Activated CD4-positive, CD25-positive, alpha-beta regulatory T cell treated with anti-CD3 and anti-CD28 coated beads, Interleukin-2, amount 50 U/mL, for 24 hours (primary cell): ENCODE data around the gene TMCC1.
"Not testable (repeated sequence)": the region's sequence is repeated elsewhere in the genome, so short reads cannot be mapped to it uniquely, and the experiment has no call there.

ENCODE experiments used
- ATAC-seq, 2 donors: fragments of 150-1000 bp; cut with Tn5 transposase; one replicate each; pipeline ENCODE4 v1.10.0; 2021; ENCODE audit warnings: mild to moderate bottlenecking in 1 of 2, moderate library complexity in 1 of 2

TMCC1 gene

GRCh38 chr3:129768728-129769127 lies 124.8 kb downstream of the TMCC1 start:
- ATAC-seq, result no peak

- ATAC-seq, result no peak
Observed at GRCh38 chr3:129766135-129766534, 127.4 kb downstream of the TMCC1 start.

- ATAC-seq, result no peak
Observed at GRCh38 chr3:129764090-129764489, 129.4 kb downstream of the TMCC1 start.

- ATAC-seq, result no peak
Observed at GRCh38 chr3:129758785-129759320, 134.7 kb downstream of the TMCC1 start.

GRCh38 chr3:129758306-129758705 lies 135.2 kb downstream of the TMCC1 start:
- no peak for ATAC-seq

- no peak for ATAC-seq
Observed at GRCh38 chr3:129756871-129757270, 136.6 kb downstream of the TMCC1 start.

GRCh38 chr3:129751105-129751504 lies 142.4 kb downstream of the TMCC1 start:
- not testable (repeated sequence) for ATAC-seq

- peak; percentile 41 to 65 for ATAC-seq
Observed at GRCh38 chr3:129749692-129750091, 143.8 kb downstream of the TMCC1 start.

GRCh38 chr3:129747992-129748391 lies 145.5 kb downstream of the TMCC1 start:
- ATAC-seq, result no peak

- no peak for ATAC-seq
Observed at GRCh38 chr3:129747136-129747535, 146.4 kb downstream of the TMCC1 start.

GRCh38 chr3:129746629-129747028 lies 146.9 kb downstream of the TMCC1 start:
- ATAC-seq, result no peak

- no peak for ATAC-seq
Observed at GRCh38 chr3:129745253-129745652, 148.3 kb downstream of the TMCC1 start.

- no peak for ATAC-seq
Observed at GRCh38 chr3:129741794-129742193, 151.7 kb downstream of the TMCC1 start.

GRCh38 chr3:129740090-129740489 lies 153.4 kb downstream of the TMCC1 start:
- ATAC-seq, result no peak

GRCh38 chr3:129739634-129740033 lies 153.9 kb downstream of the TMCC1 start:
- ATAC-seq, result no peak

GRCh38 chr3:129738172-129738571 lies 155.3 kb downstream of the TMCC1 start:
- no peak for ATAC-seq

GRCh38 chr3:129736070-129736469 lies 157.4 kb downstream of the TMCC1 start:
- no peak for ATAC-seq

- no peak for ATAC-seq
Observed at GRCh38 chr3:129735638-129736037, 157.9 kb downstream of the TMCC1 start.

GRCh38 chr3:129734449-129734848 lies 159.1 kb downstream of the TMCC1 start:
- ATAC-seq, result no peak

GRCh38 chr3:129732200-129732876 lies 161.2 kb downstream of the TMCC1 start:
- ATAC-seq, result no peak

GRCh38 chr3:129727707-129728106 lies 165.8 kb downstream of the TMCC1 start:
- ATAC-seq, result no peak

- no peak for ATAC-seq
Observed at GRCh38 chr3:129723558-129724324, 169.8 kb downstream of the TMCC1 start.

GRCh38 chr3:129722527-129722926 lies 171.0 kb downstream of the TMCC1 start:
- no peak for ATAC-seq

- no peak for ATAC-seq
Observed at GRCh38 chr3:129718201-129718600, 175.3 kb downstream of the TMCC1 start.
